ENCODE measurements around the gene SEMA6A. TPM values are rescaled to one million over a fixed set of nuclear protein-coding genes. Genes with fewer than 3 reads are reported as not detected.

Gene SEMA6A
- total and polyA plus RNA-seq, 10 donors, result 0.88 to 78.6 (median 30.4) TPM

DNA sequence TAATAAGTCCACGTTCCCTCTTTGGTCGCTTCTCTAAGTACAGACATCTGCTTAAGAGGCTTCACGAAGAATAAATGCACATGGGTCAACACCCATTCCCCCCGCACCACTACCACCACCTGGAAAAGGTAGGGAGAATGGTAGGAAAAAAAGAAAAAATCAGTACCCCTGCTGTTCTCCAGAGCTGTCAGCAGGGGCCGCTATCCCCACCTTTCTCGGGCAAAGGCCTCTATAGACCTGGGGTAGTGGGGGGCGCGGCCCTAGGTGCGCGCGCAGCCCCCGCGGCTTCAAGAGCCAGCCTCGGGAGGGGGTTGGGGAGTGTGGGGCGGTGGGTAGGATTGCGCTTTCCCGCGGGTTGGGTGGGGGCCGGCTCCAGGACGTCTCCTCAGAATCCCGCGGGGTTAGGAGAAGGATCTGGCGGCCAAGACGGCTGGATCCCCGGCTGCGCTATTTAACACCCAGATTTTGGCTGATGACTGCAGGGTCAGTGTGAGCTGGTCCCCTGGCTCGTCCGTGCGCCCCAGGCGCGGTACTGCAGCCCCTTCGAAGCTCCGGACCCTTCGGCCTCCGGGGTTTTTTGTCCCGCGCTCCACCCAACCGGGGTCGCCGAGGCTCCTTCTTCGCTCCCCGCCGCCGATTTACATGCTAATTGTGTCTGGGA lies 1.6 kb upstream of the SEMA6A start:
- intact Hi-C loops (cut with DNase I; ENCODE audit: low total_unique reads), result no loop called here
- Histone ChIP-seq H3K27ac (peak overlapping the region in 7 of 8 donors; percentile 66 to 87 (median 81)), H3K9me3 (no peaks in the 10 kb centered on the region), H3K36me3 (no peaks in the 10 kb centered on the region), H3K4me3 (peak overlapping the region; percentile 52 to 84 (median 60)), H3K4me1 (peaks cover 16 to 55% (median 46%) of the 10 kb centered on the region in 6 donors), H3K27me3 (replicated peaks in 1 of 7) (peaks cover 4 to 76% (median 40%) of the 10 kb centered on the region in 7 donors)
- WGBS, 5 donors, result 3 to 8% (median 5%) methylated on average over 42 to 44 of the region's 44 CpGs
- TF ChIP-seq POLR2A (IDR thresholded peaks at IDR 0.05) (no peak), POLR2AphosphoS5 (IDR thresholded peaks at IDR 0.05) (peak in 2 of 3 donors; percentile 29 to 43)
- TF ChIP-seq, protein P1, sequence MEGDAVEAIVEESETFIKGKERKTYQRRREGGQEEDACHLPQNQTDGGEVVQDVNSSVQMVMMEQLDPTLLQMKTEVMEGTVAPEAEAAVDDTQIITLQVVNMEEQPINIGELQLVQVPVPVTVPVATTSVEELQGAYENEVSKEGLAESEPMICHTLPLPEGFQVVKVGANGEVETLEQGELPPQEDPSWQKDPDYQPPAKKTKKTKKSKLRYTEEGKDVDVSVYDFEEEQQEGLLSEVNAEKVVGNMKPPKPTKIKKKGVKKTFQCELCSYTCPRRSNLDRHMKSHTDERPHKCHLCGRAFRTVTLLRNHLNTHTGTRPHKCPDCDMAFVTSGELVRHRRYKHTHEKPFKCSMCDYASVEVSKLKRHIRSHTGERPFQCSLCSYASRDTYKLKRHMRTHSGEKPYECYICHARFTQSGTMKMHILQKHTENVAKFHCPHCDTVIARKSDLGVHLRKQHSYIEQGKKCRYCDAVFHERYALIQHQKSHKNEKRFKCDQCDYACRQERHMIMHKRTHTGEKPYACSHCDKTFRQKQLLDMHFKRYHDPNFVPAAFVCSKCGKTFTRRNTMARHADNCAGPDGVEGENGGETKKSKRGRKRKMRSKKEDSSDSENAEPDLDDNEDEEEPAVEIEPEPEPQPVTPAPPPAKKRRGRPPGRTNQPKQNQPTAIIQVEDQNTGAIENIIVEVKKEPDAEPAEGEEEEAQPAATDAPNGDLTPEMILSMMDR (IDR thresholded peaks at IDR 0.05 in 8 of 11, conservative IDR thresholded peaks at IDR 0.05 in 3 of 11), result peak; percentile 29 to 84 (median 67)
- peak; percentile 85 for DNase-seq

- H3K27me3 ChIP-seq (replicated peaks in 1 of 7), result peaks cover 4 to 82% (median 40%) of the 10 kb centered on the region in 7 donors
Measured at GRCh38 chr5:116575326-116576052, 866 bp upstream of the SEMA6A start.

GRCh38 chr5:116573702-116574366 lies 789 bp downstream of the SEMA6A start:
- TF ChIP-seq, protein P1 (IDR thresholded peaks at IDR 0.05 in 8 of 11, conservative IDR thresholded peaks at IDR 0.05 in 3 of 11), result no peak
- peak in 1 of 3 donors; percentile 33 for TF ChIP-seq POLR2AphosphoS5 (IDR thresholded peaks at IDR 0.05)
- peaks cover 4 to 93% (median 40%) of the 10 kb centered on the region in 7 donors for H3K27me3 ChIP-seq (replicated peaks in 1 of 7)
- peaks cover 16 to 60% (median 46%) of the 10 kb centered on the region in 6 donors for H3K4me1 ChIP-seq
- peak; percentile 76 for DNase-seq
- H3K36me3 ChIP-seq, result no peaks in the 10 kb centered on the region
- H3K27ac ChIP-seq, result peak overlapping the region; percentile 39 to 87 (median 80)
- intact Hi-C loops (cut with DNase I; ENCODE audit: low total_unique reads), result no loop called here
- peak overlapping the region; percentile 52 to 84 (median 60) for H3K4me3 ChIP-seq
- 1 to 7% (median 1%) methylated on average over 36 to 61 of the region's 61 CpGs for WGBS, 5 donors
- H3K9me3 ChIP-seq, result no peaks in the 10 kb centered on the region

More at GRCh38 chr5:116575326-116576052, 866 bp upstream of the SEMA6A start:
- peak; percentile 78 for DNase-seq
- WGBS, 5 donors, result 1 to 4% (median 1%) methylated on average over 33 of the region's 33 CpGs
- Histone ChIP-seq H3K27ac (peak overlapping the region in 7 of 8 donors; percentile 66 to 87 (median 81)), H3K9me3 (no peaks in the 10 kb centered on the region), H3K4me1 (peaks cover 16 to 60% (median 46%) of the 10 kb centered on the region in 6 donors), H3K36me3 (no peaks in the 10 kb centered on the region), H3K4me3 (peak overlapping the region; percentile 52 to 84 (median 60))
- TF ChIP-seq POLR2AphosphoS5 (IDR thresholded peaks at IDR 0.05), result no peak
- TF ChIP-seq, protein P1 (IDR thresholded peaks at IDR 0.05 in 8 of 11, conservative IDR thresholded peaks at IDR 0.05 in 3 of 11), result no peak
- TF ChIP-seq POLR2A (IDR thresholded peaks at IDR 0.05), result no peak
- intact Hi-C loops (cut with DNase I; ENCODE audit: low total_unique reads), result no loop called here
